SK-N-SH (cell line): Measurements from ENCODE around the gene ACSBG1. TPM values are rescaled to one million over a fixed set of nuclear protein-coding genes. Genes with fewer than 3 reads are reported as not detected.

Experiments
- CTCF ChIA-PET: fragments of 300-600, 350-600 bp; formaldehyde crosslinking; extraction: SDS; loops from one replicate; lab custom pipeline; 2021; lab: Yijun Ruan, JAX
- POLR2A ChIA-PET: fragments of 350-600 bp; sonication (Branson Sonifier 250); formaldehyde crosslinking; extraction: SDS; loops from one replicate; lab custom pipeline; 2020; ENCODE audit warnings: antibody characterized with exemption, inconsistent platforms; lab: Yijun Ruan, JAX
- DNase-seq: peaks from one replicate; pipeline ENCODE4 v3.0.0; 2012
- H2AFZ ChIP-seq: fragments of 200-600 bp; sonication (generic); 2 replicates; pipeline ENCODE4 v1.8.1; 2016; ENCODE audit warnings: antibody characterized with exemption, mild to moderate bottlenecking, low read depth
- H3F3A ChIP-seq: fragments of 200-600 bp; sonication (generic); replicated peaks from 2 replicates; pipeline ENCODE3; 2016; ENCODE audit warnings: antibody characterized with exemption, mild to moderate bottlenecking; ENCODE audit not compliant: insufficient read depth
- H3K27ac ChIP-seq, 2 experiments: fragments of 200-500 bp in 1 of 2; fragments of 200-600 bp in 1 of 2; sonication (Bioruptor generic) in 1 of 2; sonication (generic), shearing (Covaris generic) in 1 of 2; 2 replicates each; pipeline versions ENCODE4 v1.5.1 to v1.6.1; 2014 to 2016; ENCODE audit warnings: low read depth in 2 of 2, inconsistent platforms in 1 of 2, low read length in 1 of 2, mild to moderate bottlenecking in 1 of 2, mixed read lengths in 1 of 2
- H3K27me3 ChIP-seq: fragments of 200-600 bp; sonication (generic), shearing (Covaris generic); 2 replicates; pipeline ENCODE4 v1.6.1; 2016; ENCODE audit warnings: mixed run types; ENCODE audit not compliant: insufficient read depth
- H3K36me3 ChIP-seq, 2 experiments: fragments of 200-500 bp in 1 of 2; fragments of 200-600 bp in 1 of 2; sonication (Bioruptor generic) in 1 of 2; sonication (generic) in 1 of 2; replicated peaks in 1 of 2; 2 replicates each; pipeline versions ENCODE3 to v1.5.1; 2014 to 2016; ENCODE audit warnings: low read length in 1 of 2, mild to moderate bottlenecking in 1 of 2; ENCODE audit not compliant: insufficient read depth in 2 of 2, control insufficient read depth in 1 of 2
- H3K4me1 ChIP-seq, 2 experiments: fragments of 200-500 bp in 1 of 2; fragments of 200-600 bp in 1 of 2; sonication (Bioruptor generic) in 1 of 2; sonication (generic), shearing (Covaris generic) in 1 of 2; 2 replicates each; pipeline versions ENCODE4 v1.5.1 to v1.6.1; 2014 to 2016; ENCODE audit warnings: low read depth in 1 of 2, low read length in 1 of 2, mixed run types in 1 of 2; ENCODE audit not compliant: insufficient read depth in 2 of 2, control insufficient read depth in 1 of 2
- H3K4me2 ChIP-seq: fragments of 200-600 bp; sonication (generic), shearing (Covaris generic); 2 replicates; pipeline ENCODE4 v1.6.1; 2017; ENCODE audit warnings: mixed run types
- H3K4me3 ChIP-seq, 2 experiments: fragments of 200-500 bp in 1 of 2; fragments of 200-600 bp in 1 of 2; sonication (Bioruptor generic) in 1 of 2; sonication (generic), shearing (Covaris generic) in 1 of 2; 2 replicates each; pipeline versions ENCODE4 v1.5.1 to v1.8.1; 2014 to 2016; ENCODE audit warnings: low read depth in 2 of 2, inconsistent platforms in 1 of 2, low read length in 1 of 2, mild to moderate bottlenecking in 1 of 2, mixed read lengths in 1 of 2, moderate library complexity in 1 of 2
- H3K79me2 ChIP-seq: fragments of 200-600 bp; sonication (generic); 2 replicates; pipeline ENCODE4 v1.8.1; 2017; ENCODE audit warnings: mild to moderate bottlenecking; ENCODE audit not compliant: insufficient read depth
- H3K9ac ChIP-seq: fragments of 200-600 bp; sonication (generic); 2 replicates; pipeline ENCODE4 v1.6.1; 2017; ENCODE audit warnings: mixed run types
- H3K9me2 ChIP-seq: fragments of 200-600 bp; sonication (generic); 2 replicates; pipeline ENCODE4 v1.6.1; 2017; ENCODE audit warnings: mixed run types
- H3K9me3 ChIP-seq: fragments of 200-600 bp; sonication (generic); 2 replicates; pipeline ENCODE4 v1.6.1; 2017; ENCODE audit warnings: mixed run types, mild to moderate bottlenecking, moderate library complexity
- H4K20me1 ChIP-seq: fragments of 200-600 bp; sonication (generic); 2 replicates; pipeline ENCODE4 v1.6.1; 2017; ENCODE audit warnings: mild to moderate bottlenecking, mixed run types; ENCODE audit not compliant: insufficient read depth
- ELF1 ChIP-seq: IDR thresholded peaks from 2 replicates; pipeline ENCODE4 v1.4.0; 2012
- EP300 ChIP-seq, 2 experiments: IDR thresholded peaks; 2 replicates each; pipeline versions ENCODE4 v1.4.0 to v1.6.1; 2012; ENCODE audit warnings: borderline replicate concordance in 1 of 2, low read depth in 1 of 2, low read length in 1 of 2
- FOXM1 ChIP-seq: IDR thresholded peaks from 2 replicates; pipeline ENCODE4 v1.4.0; 2012; ENCODE audit warnings: low read depth, mild to moderate bottlenecking
- IRF3 ChIP-seq: fragments of 150-350 bp; IDR thresholded peaks from 2 replicates; pipeline ENCODE4 v1.6.1; 2016; ENCODE audit warnings: mild to moderate bottlenecking, low read depth, low read length
- MAX ChIP-seq: IDR thresholded peaks from 2 replicates; pipeline ENCODE4 v1.4.0; 2012; ENCODE audit warnings: low read depth
- MXI1 ChIP-seq: IDR thresholded peaks from 2 replicates; pipeline ENCODE4 v1.6.1; 2012; ENCODE audit warnings: mild to moderate bottlenecking, low read depth, low read length, improper control_type of control experiment
- NFIC ChIP-seq: IDR thresholded peaks from 2 replicates; pipeline ENCODE4 v1.4.0; 2012; ENCODE audit warnings: borderline replicate concordance
- POLR2AphosphoS5 ChIP-seq: IDR thresholded peaks from 2 replicates; pipeline ENCODE4 v1.6.1; 2012; ENCODE audit warnings: low read depth, low read length
- RAD21 ChIP-seq: IDR thresholded peaks from 2 replicates; pipeline ENCODE4 v1.6.1; 2012; ENCODE audit warnings: mild to moderate bottlenecking, low read length
- REST ChIP-seq: IDR thresholded peaks from 2 replicates; pipeline ENCODE4 v1.6.1; 2012; ENCODE audit warnings: mild to moderate bottlenecking, low read depth, low read length, moderate library complexity
- RFX5 ChIP-seq: IDR thresholded peaks from 2 replicates; pipeline ENCODE4 v1.6.1; 2012; ENCODE audit warnings: mild to moderate bottlenecking, improper control_type of control experiment, low read length
- SMC3 ChIP-seq: IDR thresholded peaks from 2 replicates; pipeline ENCODE4 v1.6.1; 2012; ENCODE audit warnings: low read depth, low read length, improper control_type of control experiment
- USF1 ChIP-seq: IDR thresholded peaks from 2 replicates; pipeline ENCODE4 v1.4.0; 2012; ENCODE audit warnings: low read depth, borderline replicate concordance
- WGBS: methylation state at CpG from one replicate; pipeline ENCODE4 v1.1.6; 2017; ENCODE audit warnings: low lambda C conversion rate; 5-methylcytosine and 5-hydroxymethylcytosine counted together
- polyA plus RNA-seq, 3 experiments: library from polyadenylated mRNA; depleted of rRNA; stranded (reverse); fragments of >200 nt; gene quantifications; 2 replicates each; pipeline ENCODE4 v1.2.3, GENCODE V29; 2012

The ACSBG1 gene
- polyA plus RNA-seq, 1 of the 3 experiments (the other 2 are of a cell fraction) = under 0.01 TPM

GRCh38 chr15:78272316-78272715 lies 38.0 kb upstream of the ACSBG1 start:
- CTCF ChIA-PET = interaction anchor here (0.6 to 1.3 kb wide), 4 partner anchors 9 to 156 kb away, joined by 3 read pairs; no protein-coding TSS in a partner anchor
- POLR2A ChIA-PET = no interaction called here
- Histone ChIP-seq H3K9me3 (no peaks in the 10 kb centered on the region), H3K4me3 (no peak overlapping the region), H3K9me2 (no peaks in the 10 kb centered on the region), H3K27me3 (no peaks in the 10 kb centered on the region), H3F3A (no peaks in the 10 kb centered on the region), H3K27ac (no peak overlapping the region), H2AFZ (no peak overlapping the region), H4K20me1 (no peaks in the 10 kb centered on the region), H3K36me3 (no peaks in the 10 kb centered on the region), H3K9ac (no peak overlapping the region), H3K79me2 (no peaks in the 10 kb centered on the region), H3K4me1 (peaks cover 0 to 6% of the 10 kb centered on the region in 2 experiments; a peak in 1 of 4 replicates), H3K4me2 (no peak overlapping the region)
- DNase-seq = no peak
- TF ChIP-seq POLR2AphosphoS5 = no peak
- TF ChIP-seq MXI1 = no peak
- no peak for TF ChIP-seq MAX
- no peak for TF ChIP-seq IRF3
- no peak for TF ChIP-seq EP300 (IDR thresholded peaks at IDR 0.05; ENCODE audit: borderline replicate concordance in 1 of 2, low read depth in 1 of 2, low read length in 1 of 2)
- TF ChIP-seq RFX5 = no peak
- TF ChIP-seq REST = no peak
- no peak for TF ChIP-seq ELF1
- WGBS = 31% methylated on average over 2 of the region's 2 CpGs

- Histone ChIP-seq H3K9me3 (no peaks in the 10 kb centered on the region), H3K27me3 (no peaks in the 10 kb centered on the region), H3K4me2 (no peak overlapping the region), H3F3A (no peaks in the 10 kb centered on the region), H2AFZ (no peak overlapping the region), H3K9me2 (no peaks in the 10 kb centered on the region), H3K4me1 (no peaks in the 10 kb centered on the region), H3K36me3 (no peaks in the 10 kb centered on the region), H3K4me3 (no peak overlapping the region), H3K79me2 (no peaks in the 10 kb centered on the region), H3K9ac (no peak overlapping the region), H4K20me1 (no peaks in the 10 kb centered on the region), H3K27ac (no peak overlapping the region)
- TF ChIP-seq USF1 (no peak), IRF3 (no peak), REST (no peak), MAX (no peak), SMC3 (no peak), POLR2AphosphoS5 (no peak), MXI1 (no peak), NFIC (no peak), ELF1 (no peak), FOXM1 (no peak), RAD21 (no peak)
- no peak for DNase-seq
- POLR2A ChIA-PET = no interaction called here
- WGBS = 75% methylated on average over 2 of the region's 2 CpGs
- CTCF ChIA-PET = interaction anchor here (1.2 to 1.3 kb wide), 3 partner anchors 9 to 215 kb away, joined by 3 to 4 read pairs (median 3); no protein-coding TSS in a partner anchor
These were observed 32.4 kb upstream of the ACSBG1 start for GRCh38 chr15:78266806-78267205.
